ENCODE results near the gene VASP. TPM values are rescaled to one million over a fixed set of nuclear protein-coding genes. Genes with fewer than 3 reads are reported as not detected.

VASP gene
- total RNA-seq, 1 donor from 2014 or later, result 32.6 TPM

- DNase-seq (ENCODE audit: low spot score), result no peak
- H3K27ac Mint-ChIP-seq, result no peak overlapping the region
- no peak overlapping the region for H3K4me3 ChIP-seq
- no peak overlapping the region for H3K4me3 Mint-ChIP-seq
- no peaks in the 10 kb centered on the region for H3K27me3 ChIP-seq
- H3K27ac ChIP-seq, result no peak overlapping the region
- no peaks in the 10 kb centered on the region for H3K27me3 Mint-ChIP-seq (ENCODE audit: insufficient read depth, low read depth)
- no peaks in the 10 kb centered on the region for H4K20me1 ChIP-seq (ENCODE audit: low read depth)
- H3K9ac ChIP-seq, result no peak overlapping the region
- H3K36me3 Mint-ChIP-seq, result no peaks in the 10 kb centered on the region
- H3K4me1 Mint-ChIP-seq, result no peaks in the 10 kb centered on the region
- no peaks in the 10 kb centered on the region for H3K4me1 ChIP-seq
- no peaks in the 10 kb centered on the region for H3K79me2 ChIP-seq (ENCODE audit: low read depth)
- no peaks in the 10 kb centered on the region for H3K9me3 ChIP-seq (ENCODE audit: low read depth)
- TF ChIP-seq EZH2phosphoT487 (IDR thresholded peaks at IDR 0.05) (no peak), EZH2 (IDR thresholded peaks at IDR 0.05) (no peak)
- no peaks in the 10 kb centered on the region for H3K9me3 Mint-ChIP-seq
- no peak overlapping the region for H3K4me2 ChIP-seq
- H3K36me3 ChIP-seq, result no peaks in the 10 kb centered on the region
- H3F3A ChIP-seq (ENCODE audit: low read depth), result peaks cover 3% of the 10 kb centered on the region
- H2AFZ ChIP-seq (replicated peaks), result no peak overlapping the region
These were observed 57.0 kb downstream of the VASP start for GRCh38 chr19:45564131-45564780.

- Mint-ChIP-seq H3K27ac (no peak overlapping the region), H3K36me3 (peaks cover 2% of the 10 kb centered on the region), H3K27me3 (ENCODE audit: insufficient read depth, low read depth) (peaks cover 3% of the 10 kb centered on the region), H3K4me1 (peaks cover 3% of the 10 kb centered on the region), H3K4me3 (no peak overlapping the region), H3K9me3 (no peaks in the 10 kb centered on the region)
- Histone ChIP-seq H3K27me3 (no peaks in the 10 kb centered on the region), H3F3A (ENCODE audit: low read depth) (peaks cover 19% of the 10 kb centered on the region), H3K4me2 (no peak overlapping the region), H3K27ac (no peak overlapping the region), H3K36me3 (no peaks in the 10 kb centered on the region), H3K9ac (no peak overlapping the region), H3K9me3 (ENCODE audit: low read depth) (no peaks in the 10 kb centered on the region), H4K20me1 (ENCODE audit: low read depth) (peaks cover 12% of the 10 kb centered on the region), H2AFZ (replicated peaks) (no peak overlapping the region), H3K4me3 (no peak overlapping the region), H3K79me2 (ENCODE audit: low read depth) (peaks cover 6% of the 10 kb centered on the region), H3K4me1 (no peaks in the 10 kb centered on the region)
- no peak for TF ChIP-seq CTCF (IDR thresholded peaks at IDR 0.05)
- no peak for TF ChIP-seq EZH2 (IDR thresholded peaks at IDR 0.05)
- no peak for DNase-seq (ENCODE audit: low spot score)
These were observed 60.3 kb downstream of the VASP start for GRCh38 chr19:45567609-45568008.

- Mint-ChIP-seq H3K27ac (no peak overlapping the region), H3K9me3 (no peaks in the 10 kb centered on the region), H3K36me3 (peaks cover 6% of the 10 kb centered on the region), H3K4me1 (peaks cover 3% of the 10 kb centered on the region), H3K4me3 (no peak overlapping the region), H3K27me3 (ENCODE audit: insufficient read depth, low read depth) (peaks cover 5% of the 10 kb centered on the region)
- TF ChIP-seq EZH2 (IDR thresholded peaks at IDR 0.05) (no peak), EZH2phosphoT487 (IDR thresholded peaks at IDR 0.05) (no peak), CTCF (IDR thresholded peaks at IDR 0.05) (no peak)
- no peak for DNase-seq (ENCODE audit: low spot score)
- Histone ChIP-seq H3K4me3 (no peak overlapping the region), H3K27ac (no peak overlapping the region), H3K9me3 (ENCODE audit: low read depth) (no peaks in the 10 kb centered on the region), H3K36me3 (no peaks in the 10 kb centered on the region), H3K9ac (no peak overlapping the region), H3K4me2 (no peak overlapping the region), H3K79me2 (ENCODE audit: low read depth) (peaks cover 6% of the 10 kb centered on the region), H3K27me3 (no peaks in the 10 kb centered on the region), H3K4me1 (no peaks in the 10 kb centered on the region), H2AFZ (replicated peaks) (no peak overlapping the region), H4K20me1 (ENCODE audit: low read depth) (peaks cover 12% of the 10 kb centered on the region), H3F3A (ENCODE audit: low read depth) (peaks cover 26% of the 10 kb centered on the region)
These were observed 61.5 kb downstream of the VASP start for GRCh38 chr19:45568732-45569131.

- no peak overlapping the region for H2AFZ ChIP-seq (replicated peaks)
- H3K9me3 ChIP-seq (ENCODE audit: low read depth), result no peaks in the 10 kb centered on the region
- H3K36me3 ChIP-seq, result no peaks in the 10 kb centered on the region
- peaks cover 26% of the 10 kb centered on the region for H3F3A ChIP-seq (ENCODE audit: low read depth)
- no peak overlapping the region for H3K27ac ChIP-seq
- peaks cover 3% of the 10 kb centered on the region for H3K4me1 Mint-ChIP-seq
- peak overlapping the region; percentile 33 for H3K27ac Mint-ChIP-seq
- H3K79me2 ChIP-seq (ENCODE audit: low read depth), result peaks cover 6% of the 10 kb centered on the region
- H3K4me2 ChIP-seq, result no peak overlapping the region
- H3K27me3 Mint-ChIP-seq (ENCODE audit: insufficient read depth, low read depth), result peaks cover 5% of the 10 kb centered on the region
- H3K27me3 ChIP-seq, result no peaks in the 10 kb centered on the region
- H3K9me3 Mint-ChIP-seq, result no peaks in the 10 kb centered on the region
- no peak overlapping the region for H3K4me3 Mint-ChIP-seq
- H3K4me1 ChIP-seq, result no peaks in the 10 kb centered on the region
- TF ChIP-seq CTCF (IDR thresholded peaks at IDR 0.05), result peak; percentile 89
- no peak for TF ChIP-seq EZH2phosphoT487 (IDR thresholded peaks at IDR 0.05)
- TF ChIP-seq EZH2 (IDR thresholded peaks at IDR 0.05), result no peak
- H4K20me1 ChIP-seq (ENCODE audit: low read depth), result peaks cover 12% of the 10 kb centered on the region
- H3K36me3 Mint-ChIP-seq, result peaks cover 6% of the 10 kb centered on the region
- DNase-seq (ENCODE audit: low spot score), result peak; percentile 80
- no peak overlapping the region for H3K9ac ChIP-seq
- H3K4me3 ChIP-seq, result no peak overlapping the region
These were observed 62.5 kb downstream of the VASP start for GRCh38 chr19:45569619-45570421.

All from neural progenitor cell (in vitro differentiated cells).